ENCODE data around the gene POLA2. TPM values are rescaled to one million over a fixed set of nuclear protein-coding genes. Genes with fewer than 3 reads are reported as not detected.

The POLA2 gene, protein sequence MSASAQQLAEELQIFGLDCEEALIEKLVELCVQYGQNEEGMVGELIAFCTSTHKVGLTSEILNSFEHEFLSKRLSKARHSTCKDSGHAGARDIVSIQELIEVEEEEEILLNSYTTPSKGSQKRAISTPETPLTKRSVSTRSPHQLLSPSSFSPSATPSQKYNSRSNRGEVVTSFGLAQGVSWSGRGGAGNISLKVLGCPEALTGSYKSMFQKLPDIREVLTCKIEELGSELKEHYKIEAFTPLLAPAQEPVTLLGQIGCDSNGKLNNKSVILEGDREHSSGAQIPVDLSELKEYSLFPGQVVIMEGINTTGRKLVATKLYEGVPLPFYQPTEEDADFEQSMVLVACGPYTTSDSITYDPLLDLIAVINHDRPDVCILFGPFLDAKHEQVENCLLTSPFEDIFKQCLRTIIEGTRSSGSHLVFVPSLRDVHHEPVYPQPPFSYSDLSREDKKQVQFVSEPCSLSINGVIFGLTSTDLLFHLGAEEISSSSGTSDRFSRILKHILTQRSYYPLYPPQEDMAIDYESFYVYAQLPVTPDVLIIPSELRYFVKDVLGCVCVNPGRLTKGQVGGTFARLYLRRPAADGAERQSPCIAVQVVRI
- 10 to 100 TPM in 2 of 4 donors, 1 to 10 TPM in 2; 6.8 to 25.6 (median 13.1) TPM for total RNA-seq

- TF ChIP-seq CTCF (IDR thresholded peaks at IDR 0.05) (no peak), POLR2A (IDR thresholded peaks at IDR 0.05) (peak; percentile 83 to 86)
- Histone ChIP-seq H3K36me3 (no peaks in the 10 kb centered on the region), H3K4me1 (peaks cover 0 to 14% (median 7%) of the 10 kb centered on the region in 4 donors), H3K27ac (peak within 1 kb of the TSS; percentile 81 to 91 (median 87)), H3K27me3 (no peaks in the 10 kb centered on the region), H3K4me3 (peak within 1 kb of the TSS; percentile 60 to 81 (median 74)), H3K9me3 (no peaks in the 10 kb centered on the region)
- peak; percentile 85 to 97 (median 97) for DNase-seq
Measured at GRCh38 chr11:65261591-65262380, at the start of gene POLA2. TSS of gene POLA2 (plus strand) at chr11:65261962. CDS start at chr11:65262293, 331 bp downstream.

GRCh38 chr11:65212226-65212801 is 49.4 kb upstream of the POLA2 start:
- Histone ChIP-seq H3K9me3 (no peaks in the 10 kb centered on the region), H3K36me3 (peaks cover 0 to 47% (median 0%) of the 10 kb centered on the region in 3 donors), H3K4me1 (peaks cover 0 to 41% (median 6%) of the 10 kb centered on the region in 4 donors), H3K4me3 (no peak overlapping the region), H3K27ac (no peak overlapping the region), H3K27me3 (no peaks in the 10 kb centered on the region)
- TF ChIP-seq POLR2A (IDR thresholded peaks at IDR 0.05): no peak
- no peak for TF ChIP-seq CTCF (IDR thresholded peaks at IDR 0.05)
- peak in 1 of 3 donors; percentile 26 for DNase-seq

GRCh38 chr11:65213322-65214211 is 48.2 kb upstream of the POLA2 start:
- Histone ChIP-seq H3K4me1 (peaks cover 0 to 33% (median 6%) of the 10 kb centered on the region in 4 donors), H3K27me3 (no peaks in the 10 kb centered on the region), H3K4me3 (no peak overlapping the region), H3K36me3 (peaks cover 0 to 36% (median 0%) of the 10 kb centered on the region in 3 donors), H3K27ac (no peak overlapping the region), H3K9me3 (no peaks in the 10 kb centered on the region)
- DNase-seq: peak in 2 of 3 donors; percentile 22 to 49
- TF ChIP-seq POLR2A (IDR thresholded peaks at IDR 0.05): no peak
- TF ChIP-seq CTCF (IDR thresholded peaks at IDR 0.05): no peak

GRCh38 chr11:65214212-65214845 is 47.4 kb upstream of the POLA2 start:
- Histone ChIP-seq H3K36me3 (peaks cover 0 to 29% (median 0%) of the 10 kb centered on the region in 3 donors), H3K4me1 (peaks cover 0 to 25% (median 6%) of the 10 kb centered on the region in 4 donors), H3K27me3 (no peaks in the 10 kb centered on the region), H3K27ac (no peak overlapping the region), H3K9me3 (no peaks in the 10 kb centered on the region), H3K4me3 (no peak overlapping the region)
- DNase-seq: peak in 1 of 3 donors; percentile 43
- no peak for TF ChIP-seq CTCF (IDR thresholded peaks at IDR 0.05)
- no peak for TF ChIP-seq POLR2A (IDR thresholded peaks at IDR 0.05)

All from Peyer's patch (tissue), 4 donors.